Activated CD4-positive, CD25-positive, alpha-beta regulatory T cell treated with anti-CD3 and anti-CD28 coated beads, Interleukin-2, amount 50 U/mL, for 24 hours (primary cell): ENCODE measurements around the gene BTNL8.
A peak's percentile ranks its signal among the peaks of the same experiment; 100 is the strongest.

ENCODE experiments used
- ATAC-seq, 2 donors: fragments of 150-1000 bp; cut with Tn5 transposase; one replicate each; pipeline ENCODE4 v1.10.0; 2021; ENCODE audit warnings: mild to moderate bottlenecking in 1 of 2, moderate library complexity in 1 of 2

The BTNL8 gene

DNA sequence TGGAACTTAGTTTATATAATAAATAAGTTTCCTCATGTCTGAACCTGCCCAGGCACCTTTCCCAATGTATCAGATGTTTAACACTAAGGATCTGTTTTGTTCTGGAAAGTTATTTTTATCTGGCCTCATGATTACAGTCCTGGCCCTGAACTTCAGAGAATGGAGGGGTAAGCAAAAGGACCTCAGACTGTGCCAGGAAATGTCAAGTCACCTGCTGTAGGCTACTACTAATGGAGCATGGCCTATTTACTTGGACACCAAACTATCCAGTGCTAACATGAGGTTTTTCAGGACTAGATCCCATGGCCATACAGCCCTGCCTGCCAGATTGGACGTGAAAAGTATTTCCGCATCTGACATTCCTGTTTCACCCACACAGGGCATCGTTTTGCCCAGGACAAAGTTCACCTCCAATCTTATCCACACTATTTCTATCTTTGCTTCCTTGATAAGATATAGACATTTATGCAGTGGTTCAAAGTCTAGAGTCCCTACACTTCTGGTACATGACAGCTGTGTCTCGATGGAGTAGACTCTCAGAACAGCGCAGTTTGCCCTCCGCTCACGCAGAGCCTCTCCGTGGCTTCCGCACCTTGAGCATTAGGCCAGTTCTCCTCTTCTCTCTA is at the start of gene BTNL8:
TSS of gene BTNL8 (plus strand) at position 539 of the 626 bp plus-strand sequence. CDS start 152 bp downstream, outside the sequence.
- ATAC-seq, result no peak

DNA sequence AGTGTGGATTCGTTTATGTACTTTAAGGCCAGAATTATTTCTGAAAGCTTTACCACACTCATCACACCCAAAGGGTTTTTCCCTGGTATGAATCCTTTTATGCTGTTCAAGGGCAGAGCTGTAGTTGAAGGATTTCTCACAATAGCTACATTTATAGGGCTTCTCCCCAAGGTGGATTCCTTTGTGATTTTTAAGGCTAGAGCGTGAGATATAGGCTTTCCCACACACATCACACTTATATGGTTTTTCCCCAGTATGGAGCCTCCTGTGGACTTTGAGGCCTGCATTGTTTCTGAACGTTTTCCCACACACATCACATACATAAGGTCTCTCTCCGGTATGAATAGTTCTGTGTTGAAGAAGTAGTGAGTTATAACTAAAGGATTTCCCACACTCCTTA is 49.1 kb upstream of the BTNL8 start:
- no peak for ATAC-seq

GRCh38 chr5:180850434-180851078 is 48.4 kb upstream of the BTNL8 start:
- no peak for ATAC-seq

DNA sequence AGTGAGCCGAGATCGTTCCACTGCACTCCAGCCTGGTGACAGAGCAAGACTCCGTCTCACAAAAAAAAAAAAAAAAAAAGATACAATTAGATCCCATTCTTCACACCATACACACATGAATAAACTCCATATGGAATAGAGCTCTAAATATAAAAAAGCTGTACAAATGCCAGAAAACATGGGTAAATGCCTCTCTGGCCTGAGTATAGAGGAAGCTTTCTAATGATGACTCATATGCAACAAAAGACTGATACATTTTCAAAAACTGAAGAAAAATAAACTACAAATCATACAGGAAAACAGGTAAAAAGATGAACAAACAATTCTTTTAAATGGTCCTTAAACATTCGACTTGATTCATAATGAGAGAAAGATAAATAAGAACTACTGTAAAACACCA is 46.5 kb upstream of the BTNL8 start:
- no peak for ATAC-seq

DNA sequence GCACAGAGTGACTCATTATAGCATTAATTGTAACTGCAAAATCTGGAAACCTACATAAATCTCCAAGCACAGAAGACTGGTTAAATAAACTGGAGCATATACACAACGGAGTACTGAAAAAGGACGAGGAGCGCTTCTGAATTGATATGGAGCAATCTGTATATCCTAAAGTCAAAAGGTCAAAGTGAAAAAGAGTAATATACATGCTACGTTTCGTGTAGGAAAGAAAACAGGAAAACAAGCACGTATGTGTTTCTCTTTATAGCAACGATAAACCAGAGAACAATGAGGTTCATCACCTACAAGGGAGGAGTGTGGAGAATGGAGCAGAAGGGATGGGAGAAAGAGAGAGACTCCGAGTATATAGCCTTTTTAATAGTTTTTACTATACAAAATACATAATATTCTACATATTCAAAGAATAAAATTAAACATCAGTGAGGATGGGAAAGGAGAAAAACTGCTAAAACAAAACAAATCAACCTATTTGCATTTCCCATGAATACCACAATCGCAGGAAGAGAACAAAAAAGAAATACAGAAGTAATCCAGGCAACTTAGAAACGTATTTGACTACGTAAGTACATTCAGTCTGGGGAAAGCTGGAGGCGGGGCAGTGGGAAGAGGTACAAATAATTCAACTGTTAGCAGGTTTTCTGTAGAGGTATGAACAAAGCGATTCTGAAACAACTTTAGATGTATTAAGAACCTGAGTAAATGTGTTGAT is 45.7 kb upstream of the BTNL8 start:
- no peak for ATAC-seq

DNA sequence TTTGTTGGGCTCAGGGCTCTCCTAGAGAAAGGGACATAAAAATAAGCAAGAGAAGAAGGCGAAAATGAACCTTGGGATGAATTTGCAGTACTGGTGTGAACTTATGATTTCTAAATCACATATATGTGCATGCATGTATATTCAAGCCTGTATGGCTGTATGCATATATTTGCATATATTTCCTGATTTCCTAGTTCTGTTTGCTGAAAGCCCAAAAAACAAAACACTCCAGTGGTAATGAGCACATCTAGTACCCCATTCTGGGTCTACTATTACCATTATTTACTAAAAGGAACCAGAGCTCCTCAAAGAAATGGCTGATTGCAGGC is 45.1 kb upstream of the BTNL8 start:
- no peak for ATAC-seq

GRCh38 chr5:180858586-180858985 is 40.4 kb upstream of the BTNL8 start:
- ATAC-seq, result no peak

DNA sequence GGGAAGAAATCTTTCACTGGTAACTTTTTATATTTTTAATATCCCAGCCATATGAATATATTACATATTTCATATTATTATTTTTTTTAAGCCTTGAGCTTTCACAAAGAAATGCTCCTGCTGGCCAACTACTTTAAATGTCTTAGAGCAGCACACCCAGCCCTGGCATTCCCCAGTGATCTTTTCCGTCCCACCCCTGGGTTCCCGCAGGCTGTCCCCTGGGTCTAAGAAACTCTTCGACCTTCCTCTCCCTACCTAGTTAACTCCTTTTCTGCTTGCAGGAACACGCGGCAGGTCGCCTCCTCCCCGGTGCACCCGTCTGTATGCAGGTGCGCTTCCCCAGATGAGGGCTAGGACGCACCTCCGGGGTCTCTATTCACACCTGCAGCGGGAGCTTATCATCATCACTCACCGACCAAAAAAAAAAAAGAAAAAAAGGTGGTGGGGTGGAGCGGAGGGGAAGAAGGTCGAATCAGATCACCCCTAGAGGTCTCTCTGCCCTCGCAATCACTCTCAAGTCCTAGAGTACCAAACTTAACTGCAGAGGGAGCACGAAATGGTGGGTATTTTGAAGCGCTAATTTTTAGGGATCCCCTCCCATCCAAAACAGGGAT is 38.6 kb upstream of the BTNL8 start:
- peak; percentile 66 to 69 for ATAC-seq

DNA sequence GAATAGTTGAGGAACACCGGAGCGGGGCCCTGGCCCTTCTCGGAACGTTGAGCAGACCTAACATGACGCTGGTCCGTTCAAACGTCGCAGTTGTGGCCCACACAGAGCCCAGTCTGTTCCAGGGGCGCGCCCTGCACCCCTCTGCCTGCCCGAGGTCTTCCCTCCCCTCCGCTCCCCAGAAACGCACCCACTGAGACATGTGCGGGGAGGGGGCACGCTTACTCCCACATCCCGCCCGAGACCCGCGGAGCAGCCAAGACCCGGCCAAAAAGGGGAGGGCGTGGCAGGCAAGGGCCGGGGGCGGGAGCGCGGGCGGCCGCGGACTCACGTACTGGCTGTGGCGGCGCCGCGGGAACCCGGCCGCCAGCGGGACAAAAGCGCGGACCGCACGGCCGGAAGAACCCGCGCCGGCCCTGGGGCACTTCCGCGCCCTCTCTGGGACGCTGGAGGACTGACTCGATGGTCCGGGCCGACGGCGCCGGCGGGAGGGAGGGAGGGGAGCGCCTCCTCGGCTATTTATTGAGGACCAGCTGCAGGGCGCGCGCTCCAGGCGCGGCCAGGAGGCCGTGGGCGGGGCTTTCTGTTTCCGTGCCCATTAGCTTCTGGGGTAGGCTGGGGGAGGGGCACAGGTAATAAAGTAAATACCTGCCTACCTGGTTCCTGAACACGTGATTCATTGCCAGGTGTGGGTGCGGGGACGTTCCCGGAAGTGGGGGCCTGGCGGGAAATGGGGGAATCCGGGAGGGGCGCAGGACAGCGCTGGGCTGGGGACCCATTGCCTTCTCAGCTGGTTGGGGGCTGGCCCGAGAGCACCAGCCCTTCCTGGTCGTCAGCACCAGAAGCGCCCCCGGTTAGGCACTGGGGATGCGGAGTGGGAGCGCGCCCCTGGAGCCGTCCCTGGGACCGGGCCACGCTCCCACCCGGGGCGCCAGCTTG is 37.8 kb upstream of the BTNL8 start, which contains the start of gene ZFP62:
TSS of gene ZFP62 (minus strand) at position 390 of the 936 bp plus-strand sequence. CDS start at position 333, 57 bp downstream.
- ATAC-seq, result peak; percentile 88 to 91

DNA sequence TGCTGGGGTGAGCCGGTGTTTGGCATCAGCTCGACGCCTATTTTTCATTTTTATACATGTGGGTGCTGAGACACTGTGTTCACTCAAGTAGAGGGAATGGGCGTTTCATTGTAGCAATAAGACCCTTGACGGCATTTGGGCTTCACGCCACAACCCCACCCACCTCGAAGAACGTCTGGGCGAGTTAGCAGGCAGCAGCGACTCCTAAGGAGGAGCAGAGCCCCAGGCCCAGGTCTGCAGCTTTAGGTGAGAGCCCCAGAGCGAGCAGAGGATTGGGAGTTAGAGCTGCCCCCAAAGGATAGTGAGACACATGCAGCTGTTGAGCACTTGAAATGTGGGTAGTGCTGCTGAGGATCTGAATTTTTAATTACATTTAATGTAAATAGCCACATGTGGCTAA is 36.3 kb upstream of the BTNL8 start:
- no peak for ATAC-seq

DNA sequence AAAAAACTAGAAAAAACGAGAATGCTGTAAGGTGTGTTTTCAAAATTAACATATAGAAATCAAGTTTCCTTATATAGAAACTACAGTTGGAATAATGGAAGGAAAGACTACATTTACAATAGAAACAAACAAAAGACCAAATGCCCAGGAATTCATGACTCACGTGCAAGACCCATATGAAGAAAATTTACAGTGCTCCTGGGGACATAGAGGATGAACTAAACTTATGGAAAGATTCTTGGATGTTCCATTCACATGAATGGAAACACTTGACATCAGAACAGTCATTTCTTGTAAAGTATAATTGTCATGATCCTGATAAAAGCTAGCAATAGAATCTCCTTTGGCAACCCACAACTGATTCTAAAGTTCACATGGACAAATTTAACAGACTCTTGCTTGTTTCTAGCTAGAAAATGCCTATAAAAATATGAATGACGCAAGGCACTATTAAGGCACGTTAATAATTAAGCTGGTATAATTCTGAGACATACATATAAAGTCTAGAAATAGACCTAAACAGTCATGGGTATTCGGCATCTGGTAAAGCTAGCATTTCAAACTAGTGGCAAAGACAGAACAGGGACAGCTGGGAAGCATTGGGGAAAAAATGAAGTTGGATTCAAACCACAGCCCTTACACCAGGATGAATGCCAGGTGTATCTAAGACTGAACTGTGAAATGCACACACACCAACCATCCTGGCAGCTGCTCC is 32.8 kb upstream of the BTNL8 start:
- ATAC-seq, result no peak

DNA sequence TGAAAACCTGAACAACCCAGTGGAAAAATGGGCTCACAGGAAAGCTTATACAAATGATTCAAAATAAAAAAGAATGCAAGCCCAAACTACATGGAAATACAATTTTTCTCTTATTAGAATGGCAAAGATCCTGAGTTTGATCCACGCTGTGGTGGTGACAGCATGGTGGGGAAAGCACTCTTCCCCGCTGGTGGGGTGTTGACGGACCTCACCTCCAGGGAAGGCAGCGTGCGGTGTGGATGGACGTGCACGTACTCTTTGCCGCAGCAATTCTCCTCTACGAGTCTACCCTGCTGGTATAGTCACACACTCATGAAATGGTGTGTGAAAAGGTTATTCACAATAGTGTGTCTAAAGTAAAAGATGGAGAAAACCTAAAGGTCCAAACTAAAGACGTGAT is 32.0 kb upstream of the BTNL8 start:
- no peak for ATAC-seq

GRCh38 chr5:180868960-180869359 is 30.0 kb upstream of the BTNL8 start:
- ATAC-seq, result peak in 1 of 2 donors; percentile 24

DNA sequence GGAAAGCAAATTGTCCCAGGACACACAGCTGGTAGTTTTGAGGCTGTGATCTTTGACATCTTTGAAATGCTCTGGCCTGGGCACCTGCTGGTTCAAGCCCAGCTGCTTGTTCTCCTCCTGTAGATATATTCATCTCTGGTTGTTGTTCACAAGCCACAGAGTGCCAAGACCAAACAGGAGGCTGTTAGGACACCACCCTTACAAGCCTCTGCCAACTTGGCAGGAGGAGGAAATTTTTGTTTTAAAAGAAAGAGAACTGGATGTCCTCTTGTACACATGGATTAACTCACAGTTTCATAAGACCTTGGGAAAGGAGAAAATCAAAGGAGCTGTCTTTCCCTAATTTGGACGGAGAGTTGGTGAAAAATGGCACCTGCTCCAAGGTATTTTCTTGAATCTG is 29.4 kb upstream of the BTNL8 start:
- ATAC-seq, result no peak

- ATAC-seq, result no peak
Measured at GRCh38 chr5:180870276-180871068, 28.5 kb upstream of the BTNL8 start.

- no peak for ATAC-seq
Measured at GRCh38 chr5:180872419-180872818, 26.5 kb upstream of the BTNL8 start.

- ATAC-seq, result peak; percentile 74 to 79
Measured at GRCh38 chr5:180873615-180874520, 25.1 kb upstream of the BTNL8 start.

DNA sequence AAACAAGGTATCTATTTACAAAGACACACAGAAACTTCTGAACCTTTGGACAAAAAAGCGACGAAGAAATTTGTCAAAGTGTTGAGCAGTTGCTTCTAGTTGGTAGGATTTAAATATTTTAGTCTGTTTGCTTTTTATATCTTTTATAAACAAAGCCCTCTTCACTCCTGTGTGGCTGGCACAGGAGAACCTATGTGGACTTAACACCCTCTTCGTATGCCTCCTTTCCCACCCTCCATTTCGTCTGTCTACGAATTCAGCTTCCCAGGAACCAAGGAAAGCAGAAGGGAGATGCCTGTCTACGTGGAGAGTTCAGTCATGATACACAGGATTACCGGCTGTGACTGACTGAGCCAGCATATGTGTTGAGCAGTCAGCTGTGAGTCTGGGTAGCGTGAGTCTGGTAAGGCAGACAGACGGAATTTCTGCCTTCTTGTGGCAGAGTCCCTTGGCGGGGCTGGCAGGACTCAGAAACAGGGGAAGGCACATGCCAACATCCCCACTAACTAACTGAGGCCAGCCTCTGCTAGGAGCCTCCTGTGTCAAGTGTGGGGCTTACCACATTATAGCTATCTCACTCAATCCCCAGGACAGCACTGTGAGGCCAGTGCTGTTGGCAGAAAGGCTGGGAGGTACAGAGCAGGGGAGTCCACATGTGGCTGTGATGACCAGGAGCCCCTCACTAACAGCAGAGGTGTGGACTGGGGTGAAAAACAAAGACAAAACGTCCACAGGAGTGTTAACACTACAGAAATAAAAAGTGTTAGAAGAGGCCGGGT is 24.0 kb upstream of the BTNL8 start:
- no peak for ATAC-seq

DNA sequence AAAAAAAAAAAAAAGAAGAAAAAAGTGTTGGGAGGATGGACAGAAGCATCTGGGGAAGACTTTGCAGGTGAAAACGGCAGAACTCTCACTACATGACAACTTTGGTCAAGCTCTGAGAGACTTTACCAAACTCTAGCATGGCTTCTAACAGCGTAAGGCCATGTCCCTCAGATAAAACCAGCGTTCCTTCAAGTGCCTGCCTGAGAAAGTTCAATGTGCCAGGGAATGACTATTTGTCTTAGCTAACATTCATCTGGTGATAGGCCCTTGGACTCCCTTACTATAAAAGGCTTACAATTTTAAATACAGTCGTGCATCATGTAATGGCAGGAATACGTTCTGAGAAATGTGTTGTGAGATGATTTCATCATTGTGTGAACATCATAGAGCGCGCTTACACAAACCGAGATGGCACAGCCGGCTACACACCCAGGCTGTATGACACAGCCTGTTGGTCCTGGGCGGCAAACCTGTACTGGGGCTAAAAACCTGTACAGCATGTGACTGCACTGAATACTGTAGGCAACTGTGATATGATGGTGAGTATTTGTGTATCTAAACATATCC is 23.0 kb upstream of the BTNL8 start:
- no peak for ATAC-seq
